ENCODE data around the gene BTBD18. TPM values are rescaled to one million over a fixed set of nuclear protein-coding genes. Genes with fewer than 3 reads are reported as not detected.

BTBD18 gene
- polyA plus RNA-seq (2012; ENCODE audit: insufficient read length, low read depth) = not detected

- TF ChIP-seq FOXP2 (optimal IDR thresholded peaks at IDR 0.05; ENCODE audit: borderline replicate concordance, extremely low read depth, extremely low read length, insufficient read depth) = no peak
- TF ChIP-seq POLR2AphosphoS5 (IDR thresholded peaks at IDR 0.05; ENCODE audit: low read depth, low read length) = no peak
- no peak for TF ChIP-seq REST (IDR thresholded peaks at IDR 0.05; ENCODE audit: insufficient read depth in 1 of 2, low read depth in 2 of 2, low read length in 2 of 2)
- TF ChIP-seq TAF1 (IDR thresholded peaks at IDR 0.05; ENCODE audit: borderline replicate concordance, insufficient read depth, low read length) = no peak
- no peak for TF ChIP-seq SIN3A (IDR thresholded peaks at IDR 0.05; ENCODE audit: borderline replicate concordance, insufficient read depth, low read length)
These were observed at the start of gene BTBD18 for GRCh38 chr11:57751676-57752253. Gene BTBD18 (minus strand): TSS chr11:57751819. CDS start chr11:57751188, 631 bp downstream.

GRCh38 chr11:57801183-57801485 is 49.5 kb upstream of the BTBD18 start:
- TF ChIP-seq REST (IDR thresholded peaks at IDR 0.05; ENCODE audit: insufficient read depth in 1 of 2, low read depth in 2 of 2, low read length in 2 of 2) (no peak), SIN3A (IDR thresholded peaks at IDR 0.05; ENCODE audit: borderline replicate concordance, insufficient read depth, low read length) (no peak), POLR2AphosphoS5 (IDR thresholded peaks at IDR 0.05; ENCODE audit: low read depth, low read length) (no peak), TAF1 (IDR thresholded peaks at IDR 0.05; ENCODE audit: borderline replicate concordance, insufficient read depth, low read length) (no peak), FOXP2 (optimal IDR thresholded peaks at IDR 0.05; ENCODE audit: borderline replicate concordance, extremely low read depth, extremely low read length, insufficient read depth) (no peak)

GRCh38 chr11:57800444-57801182 is 49.0 kb upstream of the BTBD18 start:
- no peak for TF ChIP-seq REST (IDR thresholded peaks at IDR 0.05; ENCODE audit: insufficient read depth in 1 of 2, low read depth in 2 of 2, low read length in 2 of 2)
- TF ChIP-seq POLR2AphosphoS5 (IDR thresholded peaks at IDR 0.05; ENCODE audit: low read depth, low read length) = no peak
- no peak for TF ChIP-seq SIN3A (IDR thresholded peaks at IDR 0.05; ENCODE audit: borderline replicate concordance, insufficient read depth, low read length)
- no peak for TF ChIP-seq TAF1 (IDR thresholded peaks at IDR 0.05; ENCODE audit: borderline replicate concordance, insufficient read depth, low read length)
- TF ChIP-seq FOXP2 (optimal IDR thresholded peaks at IDR 0.05; ENCODE audit: borderline replicate concordance, extremely low read depth, extremely low read length, insufficient read depth) = no peak

GRCh38 chr11:57798905-57799559 is 47.4 kb upstream of the BTBD18 start:
- TF ChIP-seq FOXP2 (optimal IDR thresholded peaks at IDR 0.05; ENCODE audit: borderline replicate concordance, extremely low read depth, extremely low read length, insufficient read depth) = no peak
- no peak for TF ChIP-seq SIN3A (IDR thresholded peaks at IDR 0.05; ENCODE audit: borderline replicate concordance, insufficient read depth, low read length)
- TF ChIP-seq REST (IDR thresholded peaks at IDR 0.05; ENCODE audit: insufficient read depth in 1 of 2, low read depth in 2 of 2, low read length in 2 of 2) = no peak
- no peak for TF ChIP-seq TAF1 (IDR thresholded peaks at IDR 0.05; ENCODE audit: borderline replicate concordance, insufficient read depth, low read length)
- no peak for TF ChIP-seq POLR2AphosphoS5 (IDR thresholded peaks at IDR 0.05; ENCODE audit: low read depth, low read length)
